Loucy (cell line): Measurements from ENCODE around the gene SQSTM1.

Source experiments
- H2AFZ ChIP-seq: fragments of 200-600 bp; sonication (generic); 2 replicates; pipeline ENCODE4 v1.6.0; 2016; ENCODE audit warnings: antibody characterized with exemption, mild to moderate bottlenecking, low read length, moderate library complexity
- H3F3A ChIP-seq: fragments of 200-600 bp; 2 replicates; pipeline ENCODE4 v1.6.0; 2016; ENCODE audit warnings: antibody characterized with exemption, low read depth, mild to moderate bottlenecking
- H3K27me3 ChIP-seq: fragments of 200-600 bp; sonication (generic); 2 replicates; pipeline ENCODE4 v1.6.1; 2014; ENCODE audit warnings: low read length, mild to moderate bottlenecking; ENCODE audit not compliant: insufficient read depth, poor library complexity, severe bottlenecking
- H3K36me3 ChIP-seq: fragments of 200-600 bp; sonication (generic); 2 replicates; pipeline ENCODE4 v1.6.1; 2016; ENCODE audit warnings: low read length; ENCODE audit not compliant: insufficient read depth
- H3K4me1 ChIP-seq: fragments of 200-600 bp; sonication (generic); 2 replicates; pipeline ENCODE4 v1.5.1; 2014; ENCODE audit warnings: low read length, mild to moderate bottlenecking; ENCODE audit not compliant: insufficient read depth, poor library complexity, severe bottlenecking
- H3K4me2 ChIP-seq: fragments of 200-600 bp; sonication (generic); 2 replicates; pipeline ENCODE4 v1.6.0; 2014; ENCODE audit warnings: antibody characterized with exemption, low read length, low read depth, mild to moderate bottlenecking; ENCODE audit not compliant: poor library complexity, severe bottlenecking
- H3K4me3 ChIP-seq: fragments of 200-600 bp; sonication (generic); 2 replicates; pipeline ENCODE4 v1.5.1; 2014; ENCODE audit warnings: low read length, mild to moderate bottlenecking, mixed read lengths; ENCODE audit not compliant: poor library complexity, severe bottlenecking
- H3K79me2 ChIP-seq: fragments of 200-600 bp; sonication (generic); 2 replicates; pipeline ENCODE4 v1.6.1; 2014; ENCODE audit warnings: low read length; ENCODE audit not compliant: insufficient read depth
- H3K9ac ChIP-seq: fragments of 200-600 bp; sonication (generic); 2 replicates; pipeline ENCODE4 v1.6.0; 2014; ENCODE audit warnings: mild to moderate bottlenecking, low read depth, low read length, moderate library complexity; ENCODE audit not compliant: poor library complexity, severe bottlenecking
- H3K9me2 ChIP-seq: fragments of 200-600 bp; sonication (generic); replicated peaks from 2 replicates; pipeline ENCODE4 v1.6.1; 2016; ENCODE audit warnings: low read depth, low read length, mixed read lengths
- H3K9me3 ChIP-seq: fragments of 200-600 bp; sonication (generic); 2 replicates; pipeline ENCODE4 v1.6.1; 2014; ENCODE audit warnings: mild to moderate bottlenecking, antibody characterized with exemption, low read length, low read depth; ENCODE audit not compliant: insufficient read depth
- H4K20me1 ChIP-seq: fragments of 200-600 bp; sonication (generic); 2 replicates; pipeline ENCODE4 v1.6.0; 2014; ENCODE audit warnings: antibody characterized with exemption, low read length, mild to moderate bottlenecking; ENCODE audit not compliant: insufficient read depth, poor library complexity, severe bottlenecking
- CTCF ChIP-seq: fragments of 200-600 bp; sonication (generic); conservative IDR thresholded peaks from 2 replicates; pipeline ENCODE4 v1.5.1; 2014; ENCODE audit warnings: mild to moderate bottlenecking, antibody characterized with exemption, low read length
- EZH2phosphoT487 ChIP-seq: fragments of 200-600 bp; IDR thresholded peaks from 2 replicates; pipeline ENCODE4 v1.6.1; 2018; ENCODE audit warnings: antibody characterized with exemption, mild to moderate bottlenecking, moderate library complexity, borderline replicate concordance

Gene SQSTM1

GRCh38 chr5:179798144-179798770 lies 22.4 kb upstream of the SQSTM1 start:
- Histone ChIP-seq H3K79me2 (no peaks in the 10 kb centered on the region; the same call in 1 of the 2 replicates), H3K4me2 (no peak overlapping the region), H4K20me1 (peaks cover 5% of the 10 kb centered on the region), H3K36me3 (peaks cover 6% of the 10 kb centered on the region; the same call in 1 of the 2 replicates), H3K9me2 (no peaks in the 10 kb centered on the region), H3K9ac (no peak overlapping the region), H3K4me3 (no peak overlapping the region), H3K27me3 (no peaks in the 10 kb centered on the region), H3K4me1 (peaks cover 19% of the 10 kb centered on the region), H3K9me3 (no peaks in the 10 kb centered on the region), H2AFZ (no peak overlapping the region), H3F3A (no peaks in the 10 kb centered on the region)
- no peak for TF ChIP-seq CTCF
- TF ChIP-seq EZH2phosphoT487, result no peak

GRCh38 chr5:179798771-179799643 lies 21.7 kb upstream of the SQSTM1 start:
- Histone ChIP-seq H4K20me1 (peaks cover 5% of the 10 kb centered on the region), H3F3A (no peaks in the 10 kb centered on the region), H3K4me3 (no peak overlapping the region), H3K9ac (no peak overlapping the region), H3K79me2 (no peaks in the 10 kb centered on the region; the same call in 1 of the 2 replicates), H3K4me2 (no peak overlapping the region), H3K27me3 (no peaks in the 10 kb centered on the region), H3K4me1 (peaks cover 14% of the 10 kb centered on the region), H3K9me3 (no peaks in the 10 kb centered on the region), H3K9me2 (no peaks in the 10 kb centered on the region), H3K36me3 (peaks cover 6% of the 10 kb centered on the region; the same call in 1 of the 2 replicates), H2AFZ (no peak overlapping the region)
- TF ChIP-seq CTCF (no peak), EZH2phosphoT487 (no peak)

GRCh38 chr5:179799644-179799973 lies 21.1 kb upstream of the SQSTM1 start:
- no peaks in the 10 kb centered on the region for H3F3A ChIP-seq
- H3K27me3 ChIP-seq, result no peaks in the 10 kb centered on the region
- no peak overlapping the region for H3K4me3 ChIP-seq
- no peak overlapping the region for H2AFZ ChIP-seq
- no peak overlapping the region for H3K9ac ChIP-seq
- no peak overlapping the region for H3K4me2 ChIP-seq
- H3K79me2 ChIP-seq, result peaks cover 3% of the 10 kb centered on the region; the same call in 1 of the 2 replicates
- H3K9me2 ChIP-seq, result no peaks in the 10 kb centered on the region
- H3K9me3 ChIP-seq, result no peaks in the 10 kb centered on the region
- peaks cover 6% of the 10 kb centered on the region; the same call in 1 of the 2 replicates for H3K36me3 ChIP-seq
- peaks cover 10% of the 10 kb centered on the region for H4K20me1 ChIP-seq
- H3K4me1 ChIP-seq, result peaks cover 14% of the 10 kb centered on the region
- TF ChIP-seq EZH2phosphoT487 (no peak), CTCF (no peak)
